GM19099 (cell line): ENCODE results near the gene LRRFIP1.

Experiments used
- POLR2A ChIP-seq: IDR thresholded peaks from 3 replicates; pipeline ENCODE4 v1.6.1; 2011; ENCODE audit warnings: low read depth; ENCODE audit not compliant: insufficient read length; ENCODE audit errors: extremely low read depth

Gene LRRFIP1

DNA sequence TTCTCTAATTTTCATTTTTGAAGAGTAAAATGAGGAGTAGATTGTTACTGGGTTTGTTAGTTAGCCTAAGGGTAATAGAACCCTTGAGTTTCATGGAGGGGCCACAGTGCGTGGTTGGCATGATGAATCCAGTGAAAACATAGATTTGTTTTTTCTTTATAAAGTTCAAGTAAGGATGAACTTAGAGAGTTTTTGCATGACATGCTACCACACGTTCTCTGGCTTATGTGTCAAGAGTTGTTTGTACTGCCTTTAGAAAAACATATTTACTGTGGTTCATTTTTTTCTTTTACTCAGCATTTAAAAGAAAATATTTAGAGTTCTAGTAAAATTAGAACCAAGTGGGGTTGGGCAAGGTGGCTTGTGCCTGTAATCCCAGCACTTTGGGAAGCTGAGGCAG is 193.0 kb downstream of the LRRFIP1 start:
- TF ChIP-seq POLR2A, result no peak

DNA sequence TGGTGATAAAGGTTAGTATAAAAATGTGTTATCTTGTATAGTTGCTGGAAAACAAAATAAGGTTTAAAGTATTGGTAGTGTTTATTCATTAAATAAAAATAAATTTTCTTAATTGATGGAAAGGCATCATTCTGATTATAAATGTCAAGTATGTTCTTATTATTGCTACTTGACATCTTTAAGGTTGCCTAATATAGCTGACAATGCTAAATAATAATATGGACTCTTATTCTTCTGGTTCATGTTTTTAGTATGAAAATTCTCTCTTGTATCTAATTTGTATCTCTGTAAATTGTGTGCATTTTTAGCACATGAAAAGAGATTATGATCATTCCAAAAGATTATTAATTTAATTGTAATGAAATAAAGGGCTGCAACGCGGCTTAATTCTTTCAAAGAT is 196.2 kb downstream of the LRRFIP1 start:
- TF ChIP-seq POLR2A, result no peak

DNA sequence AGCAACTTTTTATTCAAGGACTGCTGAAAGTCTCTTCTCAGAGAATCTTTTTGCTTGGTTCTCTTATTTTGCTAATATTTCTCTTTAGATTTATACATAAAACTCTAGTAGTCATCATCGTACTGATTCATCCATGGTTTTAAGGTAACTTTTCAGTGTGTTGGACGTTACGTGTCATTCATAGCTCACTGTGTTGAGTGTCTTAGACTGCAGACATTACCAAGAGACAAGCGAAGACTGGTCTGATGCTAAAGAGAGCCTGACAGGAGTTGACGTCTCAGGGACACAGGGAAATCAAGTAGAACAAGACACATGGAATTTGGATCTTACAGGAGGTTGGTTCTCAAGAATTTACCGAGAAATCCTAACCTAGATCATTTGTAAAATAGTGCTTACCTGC is 196.7 kb downstream of the LRRFIP1 start:
- TF ChIP-seq POLR2A, result no peak

DNA sequence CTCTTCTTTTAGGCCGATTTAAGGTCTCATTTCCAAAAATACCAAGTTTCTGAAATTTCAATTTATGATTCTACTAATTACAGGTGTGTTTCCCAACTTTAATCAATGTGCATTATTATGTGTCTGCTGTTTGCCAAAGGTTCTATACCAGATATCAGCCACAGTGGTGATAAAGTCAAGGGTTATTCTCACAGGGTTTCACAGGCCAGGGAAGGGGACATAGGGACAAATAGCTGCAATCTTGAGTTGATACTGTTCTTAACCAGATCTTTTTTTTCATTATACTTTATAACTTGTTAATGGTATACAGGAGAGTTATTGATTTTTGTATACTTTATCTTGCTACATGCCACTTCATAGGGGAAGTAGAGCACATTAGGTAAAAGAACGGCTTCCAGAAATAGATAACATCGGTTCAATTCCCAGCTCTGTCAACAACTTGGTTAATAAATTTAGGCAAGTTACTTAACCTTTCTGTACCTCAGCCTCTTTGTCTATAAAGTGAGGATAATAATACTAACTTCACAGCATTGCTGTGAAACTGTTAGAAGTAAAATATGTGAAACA is 200.1 kb downstream of the LRRFIP1 start:
- no peak for TF ChIP-seq POLR2A
